Large intestine (tissue), 3 donors: Measurements from ENCODE around the gene CACHD1. TPM values are rescaled to one million over a fixed set of nuclear protein-coding genes. Genes with fewer than 3 reads are reported as not detected.

Experiments used
- DNase-seq, 2 donors: peaks; one replicate each; pipeline versions ENCODE4 v3.0.0 to v3.0.0-alpha.2; 2013
- H3K27ac ChIP-seq: one replicate; pipeline ENCODE4 v1.5.1; 2013; ENCODE audit warnings: low read length
- H3K27me3 ChIP-seq: 2 replicates; pipeline ENCODE4 v1.6.1; 2013; ENCODE audit warnings: low read length; ENCODE audit not compliant: control insufficient read depth, insufficient read depth
- H3K36me3 ChIP-seq: 2 replicates; pipeline ENCODE4 v1.6.1; 2013; ENCODE audit warnings: low read length; ENCODE audit not compliant: control insufficient read depth, insufficient read depth
- H3K4me1 ChIP-seq: one replicate; pipeline ENCODE4 v1.6.1; 2013; ENCODE audit warnings: low read length; ENCODE audit not compliant: control insufficient read depth, insufficient read depth
- H3K4me3 ChIP-seq: one replicate; pipeline ENCODE4 v1.5.1; 2013; ENCODE audit warnings: low read length
- H3K9me3 ChIP-seq: one replicate; pipeline ENCODE4 v1.6.1; 2013; ENCODE audit warnings: mild to moderate bottlenecking, low read depth, low read length, moderate library complexity; ENCODE audit not compliant: control insufficient read depth
- WGBS: methylation state at CpG from one replicate; pipeline ENCODE4 v1.1.5; 2013; ENCODE audit warnings: low lambda C conversion rate; ENCODE audit not compliant: insufficient coverage; 5-methylcytosine and 5-hydroxymethylcytosine counted together
- polyA plus RNA-seq: library from polyadenylated mRNA; unstranded; fragments of 120-200 nt; gene quantifications from one replicate; pipeline ENCODE4 v1.2.1, GENCODE V29; 2013

CACHD1 gene
- polyA plus RNA-seq, 1 donor, result 9.6 TPM

GRCh38 chr1:64653466-64653865 is 183.5 kb downstream of the CACHD1 start:
- no CpG with 5 or more reads among the region's 2 CpGs for WGBS
- H3K4me3 ChIP-seq, result no peak overlapping the region
- H3K4me1 ChIP-seq, result no peaks in the 10 kb centered on the region
- no peak for DNase-seq
- H3K36me3 ChIP-seq, result peaks cover 16% of the 10 kb centered on the region
- H3K9me3 ChIP-seq, result no peaks in the 10 kb centered on the region
- H3K27me3 ChIP-seq, result no peaks in the 10 kb centered on the region
- H3K27ac ChIP-seq, result no peak overlapping the region

GRCh38 chr1:64654519-64655341 is 184.8 kb downstream of the CACHD1 start:
- no peaks in the 10 kb centered on the region for H3K27me3 ChIP-seq

GRCh38 chr1:64655861-64656260 is 185.9 kb downstream of the CACHD1 start:
- no peaks in the 10 kb centered on the region for H3K9me3 ChIP-seq
- no peak overlapping the region for H3K4me3 ChIP-seq
- peaks cover 27% of the 10 kb centered on the region for H3K36me3 ChIP-seq
- DNase-seq, result no peak
- no peaks in the 10 kb centered on the region for H3K4me1 ChIP-seq
- no CpG with 5 or more reads among the region's 2 CpGs for WGBS
- no peaks in the 10 kb centered on the region for H3K27me3 ChIP-seq
- no peak overlapping the region for H3K27ac ChIP-seq

More at GRCh38 chr1:64654519-64655341, 184.8 kb downstream of the CACHD1 start:
- no peaks in the 10 kb centered on the region for H3K9me3 ChIP-seq
- H3K36me3 ChIP-seq, result peaks cover 22% of the 10 kb centered on the region
- no peak overlapping the region for H3K4me3 ChIP-seq
- DNase-seq, result no peak
- 100% methylated on average over 1 of the region's 5 CpGs for WGBS
- H3K27ac ChIP-seq, result no peak overlapping the region
- no peaks in the 10 kb centered on the region for H3K4me1 ChIP-seq

- Histone ChIP-seq H3K36me3 (peaks cover 27% of the 10 kb centered on the region), H3K27me3 (no peaks in the 10 kb centered on the region), H3K4me1 (no peaks in the 10 kb centered on the region), H3K27ac (no peak overlapping the region), H3K9me3 (no peaks in the 10 kb centered on the region), H3K4me3 (no peak overlapping the region)
- no peak for DNase-seq
- 100% methylated on average over 2 of the region's 6 CpGs for WGBS
Observed at GRCh38 chr1:64659478-64660138, 189.7 kb downstream of the CACHD1 start.

- Histone ChIP-seq H3K9me3 (no peaks in the 10 kb centered on the region), H3K4me3 (no peak overlapping the region), H3K27ac (no peak overlapping the region), H3K27me3 (no peaks in the 10 kb centered on the region), H3K36me3 (peaks cover 23% of the 10 kb centered on the region), H3K4me1 (no peaks in the 10 kb centered on the region)
- DNase-seq, result no peak
- no CpG with 5 or more reads among the region's 7 CpGs for WGBS
Observed at GRCh38 chr1:64663668-64664067, 193.7 kb downstream of the CACHD1 start.

GRCh38 chr1:64664299-64664698 is 194.4 kb downstream of the CACHD1 start:
- WGBS, result 40% methylated on average over 1 of the region's 6 CpGs
- H3K36me3 ChIP-seq, result peaks cover 20% of the 10 kb centered on the region

GRCh38 chr1:64669098-64669675 is 199.3 kb downstream of the CACHD1 start:
- H3K4me1 ChIP-seq, result no peaks in the 10 kb centered on the region
- no peak overlapping the region for H3K27ac ChIP-seq
- peaks cover 13% of the 10 kb centered on the region for H3K36me3 ChIP-seq
- no peaks in the 10 kb centered on the region for H3K9me3 ChIP-seq
- DNase-seq, result no peak
- H3K27me3 ChIP-seq, result no peaks in the 10 kb centered on the region
- WGBS, result 60% methylated on average over 1 of the region's 3 CpGs
- no peak overlapping the region for H3K4me3 ChIP-seq

More at GRCh38 chr1:64664299-64664698, 194.4 kb downstream of the CACHD1 start:
- H3K4me1 ChIP-seq, result no peaks in the 10 kb centered on the region
- DNase-seq, result no peak
- H3K27me3 ChIP-seq, result no peaks in the 10 kb centered on the region
- no peak overlapping the region for H3K27ac ChIP-seq
- no peaks in the 10 kb centered on the region for H3K9me3 ChIP-seq
- H3K4me3 ChIP-seq, result no peak overlapping the region

GRCh38 chr1:64675718-64676345 is 205.9 kb downstream of the CACHD1 start:
- Histone ChIP-seq H3K27me3 (no peaks in the 10 kb centered on the region), H3K4me3 (no peak overlapping the region), H3K9me3 (no peaks in the 10 kb centered on the region), H3K36me3 (peaks cover 47% of the 10 kb centered on the region), H3K4me1 (no peaks in the 10 kb centered on the region), H3K27ac (no peak overlapping the region)
- no peak for DNase-seq
- WGBS, result 40% methylated on average over 1 of the region's 4 CpGs

- H3K36me3 ChIP-seq, result peaks cover 50% of the 10 kb centered on the region
- no peak for DNase-seq
- H3K9me3 ChIP-seq, result no peaks in the 10 kb centered on the region
- WGBS, result 100% methylated on average over 3 of the region's 4 CpGs
- no peaks in the 10 kb centered on the region for H3K27me3 ChIP-seq
- no peak overlapping the region for H3K27ac ChIP-seq
- H3K4me3 ChIP-seq, result no peak overlapping the region
- H3K4me1 ChIP-seq, result no peaks in the 10 kb centered on the region
Observed at GRCh38 chr1:64676386-64676785, 206.5 kb downstream of the CACHD1 start.

- Histone ChIP-seq H3K9me3 (no peaks in the 10 kb centered on the region), H3K36me3 (peaks cover 58% of the 10 kb centered on the region), H3K27ac (no peak overlapping the region), H3K4me1 (no peaks in the 10 kb centered on the region), H3K4me3 (no peak overlapping the region), H3K27me3 (no peaks in the 10 kb centered on the region)
- no peak for DNase-seq
- WGBS, result 100% methylated on average over 1 of the region's 1 CpG
Observed at GRCh38 chr1:64677532-64677931, 207.6 kb downstream of the CACHD1 start.
